ENCODE measurements around the gene DUSP2. TPM values are rescaled to one million over a fixed set of nuclear protein-coding genes. Genes with fewer than 3 reads are reported as not detected.

Gene DUSP2, protein sequence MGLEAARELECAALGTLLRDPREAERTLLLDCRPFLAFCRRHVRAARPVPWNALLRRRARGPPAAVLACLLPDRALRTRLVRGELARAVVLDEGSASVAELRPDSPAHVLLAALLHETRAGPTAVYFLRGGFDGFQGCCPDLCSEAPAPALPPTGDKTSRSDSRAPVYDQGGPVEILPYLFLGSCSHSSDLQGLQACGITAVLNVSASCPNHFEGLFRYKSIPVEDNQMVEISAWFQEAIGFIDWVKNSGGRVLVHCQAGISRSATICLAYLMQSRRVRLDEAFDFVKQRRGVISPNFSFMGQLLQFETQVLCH
- total RNA-seq, result 11.3 TPM

DNA sequence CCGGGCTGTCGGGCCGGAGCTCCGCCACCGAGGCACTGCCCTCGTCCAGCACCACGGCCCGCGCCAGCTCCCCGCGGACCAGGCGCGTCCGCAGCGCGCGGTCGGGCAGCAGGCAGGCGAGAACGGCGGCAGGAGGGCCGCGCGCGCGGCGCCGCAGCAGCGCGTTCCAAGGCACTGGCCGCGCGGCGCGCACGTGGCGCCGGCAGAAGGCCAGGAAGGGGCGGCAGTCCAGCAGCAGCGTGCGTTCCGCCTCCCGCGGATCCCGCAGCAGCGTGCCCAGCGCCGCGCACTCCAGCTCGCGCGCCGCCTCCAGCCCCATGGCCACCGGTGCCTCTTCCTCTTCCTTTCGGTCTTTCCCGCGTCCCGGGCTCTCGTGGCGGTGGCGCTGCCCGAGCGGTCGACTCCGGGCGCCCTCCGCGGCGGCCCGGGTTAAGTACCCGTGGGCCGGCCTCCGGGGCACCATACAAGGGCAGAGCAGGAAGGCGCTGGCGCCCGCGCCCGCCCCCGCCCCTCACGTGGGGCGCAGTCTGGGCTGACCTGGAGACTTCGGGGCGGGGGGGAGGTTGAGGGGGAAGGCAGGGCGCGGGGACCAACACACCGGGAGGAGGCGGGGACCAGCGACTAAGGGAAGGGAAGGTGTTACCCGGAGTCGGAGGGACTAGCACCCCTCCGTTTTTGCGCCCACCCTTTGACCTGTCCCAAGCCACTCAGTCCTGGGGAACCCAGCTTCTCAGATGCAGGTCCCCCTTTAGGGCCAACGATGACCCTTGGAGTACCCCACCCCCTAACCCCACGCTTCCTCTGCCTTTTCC lies at the start of gene DUSP2:
Gene DUSP2, minus strand, starts transcription at position 405 of the 812 bp plus-strand sequence. Its CDS starts 86 bp downstream, at position 319.
- DNase-seq (ENCODE audit: low spot score), result peak; percentile 70

DNA sequence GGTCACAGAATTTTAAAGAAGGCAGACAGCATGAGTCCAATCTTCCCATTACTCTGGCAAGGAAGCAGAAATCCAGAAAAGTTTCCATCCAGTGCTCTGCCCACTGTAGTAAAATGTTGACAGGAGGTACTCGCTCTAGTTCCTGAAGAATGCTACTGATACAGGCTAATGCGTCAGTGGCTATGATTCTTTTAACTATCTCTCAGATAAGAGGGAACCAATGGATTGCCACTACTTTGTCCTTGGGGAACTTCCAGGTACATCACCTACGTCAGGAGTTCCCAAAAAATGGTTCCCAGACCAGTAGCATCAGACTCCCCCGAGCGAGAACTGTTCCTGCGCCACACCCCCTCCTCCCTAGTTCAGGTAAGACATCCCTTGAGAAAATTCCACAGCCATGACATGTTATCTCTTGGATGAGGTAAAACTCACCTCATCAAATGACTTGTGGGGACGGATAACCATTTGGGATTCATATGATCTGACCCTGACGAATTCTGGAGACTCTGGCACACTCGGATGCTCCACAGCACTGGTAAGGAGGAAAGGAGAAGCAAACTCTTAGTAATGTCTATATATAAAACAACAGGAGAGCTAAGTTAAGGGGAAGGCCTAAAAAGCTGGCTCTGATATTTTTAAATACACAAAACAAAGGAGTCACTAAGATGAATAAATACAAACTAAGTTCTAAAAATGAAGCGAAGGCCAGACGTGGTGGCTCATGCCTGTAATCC lies 46.9 kb upstream of the DUSP2 start:
- DNase-seq (ENCODE audit: low spot score), result no peak

DNA sequence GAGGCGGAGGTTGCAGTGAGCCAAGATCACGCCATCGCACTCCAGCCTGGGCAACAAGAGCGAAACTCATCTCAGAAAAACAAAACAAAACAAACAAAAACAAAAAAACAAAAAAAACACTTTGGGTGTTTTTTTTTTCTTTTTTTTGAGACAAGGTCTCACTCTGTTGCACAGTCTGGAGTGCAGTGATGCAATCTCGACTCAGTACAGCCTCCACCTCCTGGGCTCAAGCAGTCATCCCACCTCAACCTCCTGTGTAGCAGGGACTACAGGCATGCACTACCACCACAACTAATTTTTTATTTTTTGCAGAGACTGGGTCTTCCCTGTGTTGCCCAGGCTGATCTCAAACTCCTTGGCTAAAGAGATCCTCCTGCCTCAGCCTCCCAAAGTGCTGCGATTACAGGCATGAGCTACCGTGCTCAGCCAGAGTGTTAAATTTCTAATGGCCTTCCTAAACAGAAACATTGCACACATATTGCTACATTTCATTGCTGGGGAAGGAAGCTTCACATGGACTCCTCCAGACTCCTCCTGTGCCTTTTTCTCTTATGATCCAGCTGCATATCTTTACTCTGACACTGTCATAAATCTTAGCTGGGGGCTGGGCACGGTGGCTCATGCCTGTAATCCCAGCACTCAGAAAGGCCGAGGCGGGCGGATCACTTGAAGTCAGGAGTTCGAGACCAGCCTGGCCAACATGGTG lies 43.7 kb upstream of the DUSP2 start:
- no peak for DNase-seq (ENCODE audit: low spot score)

DNA sequence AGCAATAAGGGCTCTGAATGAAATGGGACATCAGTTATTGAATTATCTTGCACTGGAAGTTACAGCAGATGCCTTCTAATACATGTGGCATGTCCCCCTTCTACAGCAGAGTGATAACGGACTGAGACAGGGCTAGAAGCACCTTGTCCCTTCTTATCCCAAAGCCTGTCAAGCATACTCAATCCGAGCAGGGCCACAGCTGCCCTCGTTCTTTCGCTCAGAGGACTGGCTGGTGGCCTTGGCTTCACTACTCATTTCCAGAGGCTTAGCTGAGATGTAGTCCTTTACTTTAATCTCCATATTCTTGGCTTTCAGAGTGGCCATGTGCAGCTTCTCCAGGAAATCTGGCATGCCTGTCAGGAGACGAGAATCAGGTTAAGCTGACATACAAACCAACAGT lies 41.3 kb upstream of the DUSP2 start:
- no peak for DNase-seq (ENCODE audit: low spot score)

DNA sequence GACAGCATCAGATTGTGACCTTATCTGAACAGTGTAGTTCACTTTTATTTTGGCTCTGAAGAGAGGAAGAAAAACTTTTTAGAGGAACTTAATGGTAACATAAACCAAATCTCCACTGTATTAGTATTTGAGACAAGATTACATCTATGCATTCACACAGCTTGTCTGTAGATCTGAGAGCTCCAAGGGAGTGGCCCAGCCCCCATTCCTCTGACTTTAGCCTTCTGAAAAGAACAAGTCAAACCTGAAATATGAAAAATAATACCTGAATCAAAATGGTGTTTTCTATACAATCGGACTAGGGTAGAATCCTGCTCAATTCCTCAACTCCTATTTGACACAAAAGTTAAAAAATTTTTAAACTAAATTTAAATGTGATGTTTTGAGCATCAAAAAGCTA lies 40.3 kb upstream of the DUSP2 start:
- no peak for DNase-seq (ENCODE audit: low spot score)

DNA sequence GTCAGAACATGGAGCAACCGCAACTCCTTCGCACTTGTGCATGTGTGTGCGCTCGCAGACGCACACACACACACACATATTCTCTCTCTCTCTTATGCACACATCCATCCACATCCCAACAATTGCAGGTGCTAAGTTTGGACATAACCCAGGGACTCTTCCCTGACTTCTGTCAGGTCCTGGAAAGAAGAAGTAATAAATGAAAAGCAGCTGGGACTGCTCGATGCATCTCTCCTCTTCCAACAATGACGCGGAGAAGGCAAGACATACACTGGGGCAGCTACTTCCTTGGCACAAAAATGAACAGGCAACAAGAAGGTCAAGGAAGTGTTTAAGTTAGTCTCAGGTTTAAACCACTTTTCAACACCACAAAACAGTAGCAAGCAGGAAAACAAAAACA lies 39.7 kb upstream of the DUSP2 start:
- no peak for DNase-seq (ENCODE audit: low spot score)

DNA sequence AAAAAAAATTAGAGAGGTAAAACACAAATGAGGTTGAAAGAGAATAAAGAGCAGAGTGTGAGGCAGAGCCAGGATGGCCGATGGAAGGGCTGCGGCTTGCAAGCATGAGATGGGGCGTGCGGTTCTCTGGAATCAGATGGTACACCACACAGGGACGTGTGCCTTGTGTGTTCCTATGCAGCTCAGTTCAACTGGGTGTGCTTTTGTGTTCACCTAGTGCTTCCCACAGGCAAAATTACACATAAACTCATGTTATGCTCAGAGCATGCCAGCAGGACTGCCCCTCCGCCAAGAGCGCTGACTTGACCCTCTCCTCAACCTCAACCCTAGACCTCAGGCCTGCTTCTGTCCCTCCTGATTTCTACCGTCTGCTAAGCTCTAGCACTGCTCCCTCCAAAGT lies 38.9 kb upstream of the DUSP2 start:
- no peak for DNase-seq (ENCODE audit: low spot score)

DNA sequence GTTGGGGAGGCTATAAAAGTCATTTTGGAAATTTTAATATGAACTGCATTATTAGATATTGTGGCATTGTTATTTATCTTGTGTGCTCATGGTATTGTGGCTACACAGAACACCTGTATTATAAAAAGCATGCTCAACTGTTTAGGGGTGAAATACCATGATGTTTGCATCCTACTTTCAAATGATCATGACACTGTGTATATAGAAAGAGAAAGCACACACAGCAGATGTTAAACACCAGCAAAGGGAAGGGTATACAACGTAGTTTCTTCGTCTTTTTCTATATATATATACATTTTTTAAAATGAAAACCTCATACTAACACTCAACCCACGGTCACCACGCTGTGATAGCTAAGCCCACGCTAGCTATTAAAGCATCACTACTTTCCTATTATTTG lies 36.3 kb upstream of the DUSP2 start:
- DNase-seq (ENCODE audit: low spot score), result no peak

DNA sequence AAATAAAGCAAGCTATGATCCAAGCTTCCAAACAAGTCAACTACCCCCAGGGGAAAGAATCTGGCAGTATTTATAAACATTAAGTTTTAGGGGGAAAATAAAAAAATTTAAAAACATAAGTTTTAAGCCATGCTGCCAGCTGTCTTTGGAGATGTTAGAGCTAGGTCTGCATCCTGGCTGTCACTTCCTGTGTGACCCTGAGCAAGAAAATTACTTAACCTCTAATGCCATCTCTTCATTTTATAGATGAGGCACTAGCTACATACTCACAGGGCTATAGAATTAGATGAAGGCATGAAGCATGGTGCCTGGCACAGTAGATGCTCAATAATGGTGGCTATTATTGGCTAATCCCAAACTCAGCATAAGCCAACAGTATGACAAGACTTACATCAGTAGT lies 35.3 kb upstream of the DUSP2 start:
- no peak for DNase-seq (ENCODE audit: low spot score)

DNA sequence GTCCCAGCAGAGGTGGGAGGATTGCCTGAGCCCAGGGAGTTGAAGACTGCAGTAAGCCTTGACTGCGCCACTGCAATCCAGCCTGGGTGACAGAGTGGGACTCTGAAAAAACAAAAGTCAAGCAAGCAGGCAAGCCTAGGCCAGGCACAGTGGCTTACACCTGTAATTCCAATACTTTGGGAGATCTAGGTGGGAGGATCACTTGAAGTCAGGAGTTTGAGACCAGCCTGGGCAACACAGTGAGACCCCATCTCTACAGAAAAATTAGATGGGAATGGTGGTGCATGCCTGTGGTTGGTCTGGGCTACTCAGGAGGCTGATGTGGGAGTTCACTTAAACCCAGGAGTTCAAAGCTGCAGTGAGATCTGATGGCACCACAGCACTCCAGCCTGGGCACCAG lies 34.8 kb upstream of the DUSP2 start:
- no peak for DNase-seq (ENCODE audit: low spot score)

DNA sequence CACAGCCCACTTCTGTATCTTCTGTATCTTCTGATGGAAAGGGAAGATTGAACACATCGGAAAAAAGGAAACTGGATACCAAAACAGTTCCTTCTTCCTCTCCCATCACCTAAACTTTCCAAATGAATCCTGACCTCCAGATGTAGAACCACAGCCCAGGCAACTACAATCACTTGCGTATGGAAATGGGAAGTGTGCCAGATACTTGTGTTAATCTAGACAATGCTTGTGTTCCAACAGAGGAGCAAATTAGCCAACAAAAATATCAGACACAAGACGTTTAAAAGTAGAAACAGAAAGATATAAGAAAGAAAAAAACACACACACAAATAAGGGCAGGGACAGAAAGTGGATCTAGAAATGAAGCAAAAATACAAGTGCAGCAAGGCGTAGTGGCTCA lies 31.4 kb upstream of the DUSP2 start:
- DNase-seq (ENCODE audit: low spot score), result no peak

DNA sequence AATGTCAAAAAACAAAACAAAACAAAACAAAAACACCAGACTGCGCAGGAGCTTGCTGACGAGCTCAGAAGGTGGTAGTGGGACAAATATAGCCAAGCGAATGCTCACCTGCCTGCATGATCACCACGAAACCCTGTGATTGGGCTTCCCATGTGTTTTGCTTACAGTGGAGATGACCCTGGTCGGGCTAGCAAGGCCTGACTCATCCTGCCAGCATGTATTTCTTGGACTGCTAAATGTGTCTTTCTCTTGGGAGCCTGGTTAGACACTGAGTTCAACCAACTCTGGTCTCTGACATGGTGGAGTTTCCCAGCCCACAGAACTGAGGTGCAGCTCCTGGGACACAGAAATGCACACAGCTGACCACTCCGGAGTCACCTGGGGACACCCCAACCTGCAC lies 30.7 kb upstream of the DUSP2 start:
- no peak for DNase-seq (ENCODE audit: low spot score)

DNA sequence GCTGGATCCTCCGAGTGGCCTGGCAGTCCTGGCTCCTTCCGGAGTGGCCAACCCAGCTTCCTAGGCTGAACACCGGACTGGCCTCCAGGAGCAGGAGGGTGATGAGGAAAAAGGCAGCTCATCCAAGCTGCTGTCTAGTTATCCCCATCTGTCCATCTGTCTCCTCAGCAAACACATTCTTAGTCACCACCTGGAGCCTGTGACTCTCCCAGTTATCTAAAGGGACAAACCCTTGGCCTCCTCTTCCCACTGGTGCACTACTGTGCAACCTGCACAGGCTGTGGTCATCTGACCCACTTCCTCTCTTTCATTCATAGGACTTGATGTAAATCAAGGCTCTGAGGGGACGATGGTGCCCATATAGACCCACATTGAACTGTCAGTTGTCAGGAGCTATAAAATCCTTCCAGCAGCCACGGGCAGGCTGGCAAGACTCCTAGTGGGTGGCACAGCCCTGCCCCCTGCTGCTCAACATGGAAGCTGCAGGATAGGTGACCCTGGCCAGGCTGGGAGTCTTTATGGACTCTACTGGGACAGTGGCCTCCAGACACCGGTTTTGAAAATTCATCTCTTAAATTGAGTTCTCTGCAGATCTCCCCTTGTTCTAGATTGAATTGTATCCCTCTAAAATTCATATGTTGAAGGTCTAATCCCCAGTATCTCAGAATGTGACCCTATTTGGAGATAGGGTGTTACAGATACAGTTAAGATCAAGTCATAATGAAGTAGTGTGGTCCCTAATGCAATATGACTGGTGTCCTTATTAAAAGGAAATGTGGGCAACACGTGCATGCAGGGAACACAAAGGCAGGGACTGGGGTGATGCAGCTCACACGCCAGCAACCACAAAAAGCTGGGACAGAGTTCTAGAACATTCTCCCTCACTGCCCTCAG lies 29.3 kb upstream of the DUSP2 start:
- DNase-seq (ENCODE audit: low spot score), result peak; percentile 80

DNA sequence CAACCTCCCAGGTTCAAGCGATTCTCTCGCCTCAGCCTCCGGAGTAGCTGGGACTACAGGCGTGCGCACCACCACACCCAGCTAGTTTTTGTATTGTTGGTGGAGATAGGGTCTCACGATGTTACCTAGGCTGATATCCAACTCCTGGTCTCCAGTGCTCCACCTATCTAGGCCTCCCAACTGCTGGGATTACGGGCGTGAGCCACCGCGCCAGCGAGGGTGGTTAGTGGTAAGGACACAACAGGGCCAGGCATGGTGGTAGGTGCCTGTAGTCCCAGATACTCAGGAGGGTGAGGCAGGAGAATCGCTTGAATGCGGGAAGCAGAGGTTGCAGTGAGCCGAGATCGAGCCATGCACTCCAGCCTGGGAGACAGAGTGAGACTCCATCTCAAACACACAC lies 26.6 kb upstream of the DUSP2 start:
- DNase-seq (ENCODE audit: low spot score), result no peak

DNA sequence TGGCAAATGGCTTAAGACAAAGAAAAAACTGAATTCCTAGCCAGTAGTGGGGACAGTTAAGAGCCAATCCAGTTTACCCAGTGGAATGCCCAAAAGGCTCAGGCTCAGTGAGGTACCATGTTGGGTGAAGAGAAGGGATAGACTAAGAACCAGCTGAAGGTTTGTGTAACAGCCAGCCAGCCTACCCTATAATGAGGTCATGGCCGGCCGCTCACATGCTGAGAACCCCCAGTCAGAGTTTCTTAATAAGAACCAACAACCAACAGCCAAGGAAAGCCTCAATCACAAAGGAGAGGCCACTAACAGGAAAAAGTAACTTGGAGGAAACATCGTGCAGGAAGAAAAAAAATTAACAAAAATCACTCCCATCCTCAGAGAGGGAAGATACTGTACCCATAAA lies 25.4 kb upstream of the DUSP2 start:
- DNase-seq (ENCODE audit: low spot score), result no peak

DNA sequence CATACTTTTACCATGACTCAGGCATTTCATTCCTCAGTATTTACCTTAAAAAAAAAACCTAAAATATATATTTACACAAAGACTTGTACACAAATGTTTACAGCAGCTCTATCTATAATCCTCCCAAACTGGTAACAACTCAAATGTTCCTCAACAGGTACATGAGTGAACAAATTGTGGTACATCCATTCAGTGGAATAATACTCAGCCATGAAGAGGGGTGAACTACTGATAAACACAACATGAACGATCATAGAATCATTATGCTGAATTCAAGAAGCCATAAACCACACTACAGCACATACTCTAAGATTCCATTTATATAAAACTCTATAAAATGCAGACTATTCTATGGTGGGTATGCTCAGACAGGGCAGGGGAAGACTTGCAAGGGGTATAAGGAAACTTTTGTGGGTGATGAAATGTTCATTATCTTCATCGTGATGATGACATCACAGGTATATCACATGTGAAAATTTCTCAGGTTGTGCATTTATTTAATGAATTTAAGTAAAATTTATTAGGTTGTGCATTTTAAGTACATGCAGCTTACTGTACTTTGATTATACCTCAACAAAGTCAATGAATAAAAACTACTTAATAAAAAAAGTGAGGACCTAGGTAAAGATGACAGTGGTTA lies 24.7 kb upstream of the DUSP2 start:
- DNase-seq (ENCODE audit: low spot score), result no peak

DNA sequence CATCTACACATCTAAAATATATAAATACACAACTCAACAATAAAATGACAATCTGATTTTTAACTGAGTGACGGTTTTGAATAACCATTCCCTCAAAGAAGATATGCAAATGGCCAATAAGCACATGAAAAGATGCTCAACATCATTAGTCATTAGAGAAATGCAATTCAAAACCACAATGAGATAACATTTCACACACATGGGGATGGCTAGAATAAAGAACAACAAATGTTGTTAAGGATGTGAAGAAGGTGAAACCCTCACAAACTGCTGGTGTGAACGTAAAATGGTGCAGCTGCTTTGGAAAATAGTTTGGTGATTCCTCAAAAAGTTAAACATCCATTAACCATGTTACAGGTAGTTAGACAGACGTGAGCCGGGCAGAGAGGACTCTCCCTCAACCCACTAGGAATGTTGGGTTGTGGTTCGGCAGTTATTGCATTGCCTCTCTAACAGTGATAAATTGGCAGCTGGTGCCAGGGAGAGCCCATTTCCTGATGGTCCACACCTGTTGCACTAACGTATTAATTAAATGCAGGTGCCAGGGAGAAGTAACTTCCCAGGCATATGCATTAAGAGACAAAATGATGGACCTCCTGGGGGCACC lies 22.3 kb upstream of the DUSP2 start:
- DNase-seq (ENCODE audit: low spot score), result no peak

DNA sequence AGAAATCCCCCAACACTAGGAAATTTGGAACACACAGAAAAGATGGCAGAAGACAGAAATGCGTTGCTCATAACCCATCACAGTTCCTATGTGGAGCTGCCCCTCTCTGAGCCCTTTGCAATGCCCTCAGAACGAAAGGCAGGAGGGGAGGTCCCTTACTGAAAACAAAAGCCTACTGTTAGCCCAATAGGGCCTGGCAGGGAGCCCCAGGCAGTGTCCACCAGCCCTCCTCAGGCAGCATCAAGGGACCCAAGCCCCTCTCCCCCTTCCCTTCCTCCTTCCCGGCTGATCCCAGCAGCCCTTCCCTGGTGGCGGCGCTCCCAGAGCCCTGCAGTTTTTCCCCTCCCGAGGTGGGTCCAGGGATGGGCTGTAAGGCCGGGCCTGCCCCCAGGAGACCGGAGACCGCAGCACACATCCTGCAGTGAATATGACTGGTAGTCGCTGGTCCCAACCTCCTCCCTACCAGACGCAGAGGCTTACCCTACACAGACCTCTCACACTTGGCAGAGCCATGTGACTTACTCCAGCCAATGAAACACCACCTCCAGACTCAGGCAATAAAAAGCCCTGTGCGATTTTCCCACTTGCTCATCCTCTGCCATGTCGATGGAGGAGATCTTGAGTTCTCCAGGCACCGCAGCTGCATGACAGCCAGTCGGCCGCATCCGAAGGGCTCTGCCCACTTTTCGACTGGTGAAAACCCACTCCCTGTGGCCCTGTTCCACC lies 19.4 kb upstream of the DUSP2 start:
- no peak for DNase-seq (ENCODE audit: low spot score)

DNA sequence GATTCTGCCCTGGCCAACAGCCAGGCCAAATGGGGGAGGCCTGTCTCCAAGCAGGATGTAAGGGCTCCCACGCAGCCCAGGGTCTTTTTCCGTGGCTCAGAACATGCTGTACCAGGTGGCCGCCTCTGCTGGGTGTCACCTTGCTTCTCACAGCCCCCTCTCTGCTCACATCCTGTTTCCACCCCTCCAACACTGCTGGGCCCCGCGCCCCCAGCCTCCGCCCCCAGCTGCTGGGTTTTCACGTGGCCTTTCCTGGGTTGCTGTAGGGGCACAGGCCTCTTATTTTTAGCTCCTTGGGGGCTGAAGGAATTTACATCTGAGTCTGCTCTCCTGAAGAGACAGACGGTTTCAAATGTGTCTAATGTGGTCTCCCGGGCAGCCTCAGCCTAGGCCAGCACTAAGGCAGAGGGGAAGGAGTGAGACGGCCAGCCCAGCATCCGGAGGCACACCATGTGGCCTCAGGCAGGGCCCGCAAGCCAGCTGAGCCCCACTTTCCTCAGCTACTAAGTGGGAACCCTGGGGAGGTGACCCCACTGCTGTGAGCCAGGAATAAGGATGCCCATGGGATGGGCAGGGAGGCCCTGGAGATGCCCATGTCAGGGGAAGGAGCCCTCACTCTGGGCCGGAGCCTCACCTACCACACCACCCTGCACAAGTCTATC lies 18.7 kb upstream of the DUSP2 start:
- DNase-seq (ENCODE audit: low spot score), result no peak
